Cardiac septum (tissue), 1 donor: ENCODE measurements around the gene YY1. TPM values are rescaled to one million over a fixed set of nuclear protein-coding genes. Genes with fewer than 3 reads are reported as not detected.
A peak's percentile ranks its signal among the peaks of the same experiment; 100 is the strongest.

Experiments used
- DNase-seq: peaks from one replicate; pipeline ENCODE4 v3.0.0-alpha.2; 2020; ENCODE audit warnings: low spot score
- intact Hi-C: fragments of 100-400 bp; cut with DNase I; formaldehyde crosslinking; loops from one replicate; pipeline ENCODE4 v1.14.0; 2022
- microRNA-seq: library from miRNA; unstranded; fragments of <30 nt; microRNA quantifications from one replicate; pipeline ENCODE4 v1.2.0, GENCODE V29; 2020
- total RNA-seq: library from RNA; stranded (reverse); fragmentation: NEBNext Ultra II Directional; extraction: Animal tissue kit (Norgen Biotek cat#: 25700); gene quantifications from one replicate; pipeline ENCODE4 v1.2.1, GENCODE V29; 2021
- donor health status: DM: no; HTN: no; CAD: no.

Gene YY1
- total RNA-seq, 1 donor from 2014 or later = 44.3 TPM

- no peak for DNase-seq
- intact Hi-C loops = no loop called here
Measured at GRCh38 chr14:100323121-100323941, 84.4 kb downstream of the YY1 start, which contains the start of gene SLC25A47. SLC25A47 (plus strand) TSS chr14:100323339; CDS start chr14:100323415, 76 bp downstream.

GRCh38 chr14:100323942-100324307, 85.0 kb downstream of the YY1 start:
- no peak for DNase-seq
- intact Hi-C loops = no loop called here

- intact Hi-C loops = no loop called here
- DNase-seq = no peak
Measured at GRCh38 chr14:100325231-100325632, 86.3 kb downstream of the YY1 start.

GRCh38 chr14:100325958-100326357, 87.0 kb downstream of the YY1 start:
- intact Hi-C loops = no loop called here
- DNase-seq = no peak

- intact Hi-C loops = no loop called here
- DNase-seq = no peak
Measured at GRCh38 chr14:100327128-100327527, 88.2 kb downstream of the YY1 start.

- DNase-seq = no peak
- intact Hi-C loops = no loop called here
Measured at GRCh38 chr14:100328495-100329163, 89.7 kb downstream of the YY1 start.

- intact Hi-C loops = no loop called here
- no peak for DNase-seq
Measured at GRCh38 chr14:100329233-100330006, 90.5 kb downstream of the YY1 start.

- intact Hi-C loops = no loop called here
- DNase-seq = no peak
Measured at GRCh38 chr14:100330007-100330344, 91.0 kb downstream of the YY1 start.

GRCh38 chr14:100330388-100330931, 91.5 kb downstream of the YY1 start:
- DNase-seq = no peak
- intact Hi-C loops = no loop called here

GRCh38 chr14:100332071-100332639, 93.2 kb downstream of the YY1 start:
- no peak for DNase-seq
- intact Hi-C loops = no loop called here

Small RNA genes lying within 50 kb of the gene (microRNA-seq; reads per million reads assigned to microRNA genes)
- gene MIR345 (72.1 reads per million, percentile 53 among the genes with 10 or more reads in this experiment), gene MIR6764 (not detected)

Other genes starting within 250 kb of the YY1 start
- gene EVL, start 173.7 kb upstream of the YY1 start, total RNA-seq = 46.3 TPM
- gene DEGS2, start 79.5 kb upstream of the YY1 start, total RNA-seq = not detected
- gene SLC25A29, start 67.3 kb downstream of the YY1 start, total RNA-seq = 29.3 TPM
- not detected for gene SLC25A47, start 84.2 kb downstream of the YY1 start, total RNA-seq
- gene WDR25, start 137.3 kb downstream of the YY1 start, total RNA-seq = 5.8 TPM